Vagina (tissue), 2 donors: Measurements from ENCODE around the gene DNAH1. TPM values are rescaled to one million over a fixed set of nuclear protein-coding genes. Genes with fewer than 3 reads are reported as not detected.

Source experiments
- DNase-seq, 2 donors: peaks; one replicate each; pipeline ENCODE4 v3.0.0-alpha.2; 2017; ENCODE audit errors: extremely low spot score in 2 of 2
- H3K27ac ChIP-seq: fragments of 200-600 bp; sonication (generic); one replicate; pipeline ENCODE4 v1.5.1; 2019
- H3K27me3 ChIP-seq: fragments of 200-600 bp; sonication (generic); one replicate; pipeline ENCODE4 v1.5.1; 2019
- H3K36me3 ChIP-seq, 2 donors: fragments of 200-600 bp; sonication (generic); one replicate each; pipeline ENCODE4 v1.5.1; 2017 to 2019
- H3K4me1 ChIP-seq: fragments of 200-600 bp; sonication (generic); one replicate; pipeline ENCODE4 v1.5.1; 2019
- H3K4me3 ChIP-seq, 2 donors: fragments of 200-600 bp; sonication (generic); 1 replicate in 1 of 2; 2 replicates in 1 of 2; pipeline ENCODE4 v1.5.1; 2016 to 2019
- H3K9me3 ChIP-seq: fragments of 200-600 bp; sonication (generic); one replicate; pipeline ENCODE4 v1.5.1; 2019
- CTCF ChIP-seq, 3 experiments: fragments of 450-650 bp in 2 of 3; fragments of 200-600 bp in 1 of 3; sonication (generic) in 1 of 3; IDR thresholded peaks; one replicate each; pipeline ENCODE4 v1.5.1; 2017 to 2019; ENCODE audit warnings: antibody characterized with exemption in 3 of 3, mild to moderate bottlenecking in 2 of 3, moderate library complexity in 2 of 3
- POLR2A ChIP-seq, 2 donors: fragments of 450-650 bp; IDR thresholded peaks; one replicate each; pipeline ENCODE4 v1.6.1; 2017; ENCODE audit warnings: antibody characterized with exemption in 2 of 2, mild to moderate bottlenecking in 2 of 2, moderate library complexity in 2 of 2
- POLR2AphosphoS5 ChIP-seq, 2 donors: sonication (generic); formaldehyde crosslinking; IDR thresholded peaks; one replicate each; pipeline ENCODE4 v1.9.0; 2017; ENCODE audit warnings: antibody characterized with exemption in 2 of 2, mild to moderate bottlenecking in 2 of 2, low read depth in 1 of 2; ENCODE audit not compliant: insufficient read depth in 1 of 2
- intact Hi-C: fragments of 100-400 bp; cut with DNase I; formaldehyde crosslinking; loops from one replicate; pipeline ENCODE4 v1.15.1; 2023
- total RNA-seq: library from RNA; depleted of rRNA; stranded (reverse); fragments of >200 nt; gene quantifications from one replicate; pipeline ENCODE4 v1.2.3, GENCODE V29; 2016

Gene DNAH1
- total RNA-seq, 1 donor from 2014 or later, result 12.3 TPM

GRCh38 chr3:52318186-52318816 lies 2.2 kb downstream of the DNAH1 start:
- no peak overlapping the region for H3K4me3 ChIP-seq
- H3K27me3 ChIP-seq, result no peaks in the 10 kb centered on the region
- peaks cover 13% of the 10 kb centered on the region for H3K4me1 ChIP-seq
- no peaks in the 10 kb centered on the region for H3K9me3 ChIP-seq
- H3K36me3 ChIP-seq, result no peaks in the 10 kb centered on the region
- no peak overlapping the region for H3K27ac ChIP-seq
- intact Hi-C loops, result no loop called here
- DNase-seq, result no peak
- TF ChIP-seq POLR2AphosphoS5 (IDR thresholded peaks at IDR 0.05; ENCODE audit: insufficient read depth in 1 of 2, low read depth in 1 of 2) (no peak), POLR2A (IDR thresholded peaks at IDR 0.05) (no peak), CTCF (IDR thresholded peaks at IDR 0.05) (no peak)

- Histone ChIP-seq H3K4me3 (no peak overlapping the region), H3K36me3 (no peaks in the 10 kb centered on the region), H3K27me3 (no peaks in the 10 kb centered on the region), H3K9me3 (no peaks in the 10 kb centered on the region), H3K27ac (no peak overlapping the region), H3K4me1 (peaks cover 13% of the 10 kb centered on the region)
- no peak for TF ChIP-seq POLR2A (IDR thresholded peaks at IDR 0.05)
- no peak for TF ChIP-seq CTCF (IDR thresholded peaks at IDR 0.05)
- TF ChIP-seq POLR2AphosphoS5 (IDR thresholded peaks at IDR 0.05; ENCODE audit: insufficient read depth in 1 of 2, low read depth in 1 of 2), result no peak
- intact Hi-C loops, result no loop called here
- no peak for DNase-seq
These were observed 3.9 kb downstream of the DNAH1 start for GRCh38 chr3:52319921-52320595.

- intact Hi-C loops, result no loop called here
- Histone ChIP-seq H3K36me3 (no peaks in the 10 kb centered on the region), H3K4me1 (peaks cover 13% of the 10 kb centered on the region), H3K27me3 (no peaks in the 10 kb centered on the region), H3K4me3 (no peak overlapping the region), H3K27ac (no peak overlapping the region), H3K9me3 (no peaks in the 10 kb centered on the region)
- TF ChIP-seq CTCF (IDR thresholded peaks at IDR 0.05), result no peak
- TF ChIP-seq POLR2A (IDR thresholded peaks at IDR 0.05), result no peak
- TF ChIP-seq POLR2AphosphoS5 (IDR thresholded peaks at IDR 0.05; ENCODE audit: insufficient read depth in 1 of 2, low read depth in 1 of 2), result no peak
- no peak for DNase-seq
These were observed 5.4 kb downstream of the DNAH1 start for GRCh38 chr3:52321481-52321880.

- no peak for TF ChIP-seq POLR2A (IDR thresholded peaks at IDR 0.05)
- no peak for TF ChIP-seq POLR2AphosphoS5 (IDR thresholded peaks at IDR 0.05; ENCODE audit: insufficient read depth in 1 of 2, low read depth in 1 of 2)
- TF ChIP-seq CTCF (IDR thresholded peaks at IDR 0.05), result no peak
- H3K27me3 ChIP-seq, result no peaks in the 10 kb centered on the region
- intact Hi-C loops, result no loop called here
- peaks cover 8% of the 10 kb centered on the region for H3K4me1 ChIP-seq
- no peaks in the 10 kb centered on the region for H3K9me3 ChIP-seq
- no peak overlapping the region for H3K4me3 ChIP-seq
- DNase-seq, result no peak
- H3K36me3 ChIP-seq, result no peaks in the 10 kb centered on the region
- no peak overlapping the region for H3K27ac ChIP-seq
These were observed 6.3 kb downstream of the DNAH1 start for GRCh38 chr3:52322466-52322865.
